ENCODE results near the gene MED8.

MED8 gene, protein sequence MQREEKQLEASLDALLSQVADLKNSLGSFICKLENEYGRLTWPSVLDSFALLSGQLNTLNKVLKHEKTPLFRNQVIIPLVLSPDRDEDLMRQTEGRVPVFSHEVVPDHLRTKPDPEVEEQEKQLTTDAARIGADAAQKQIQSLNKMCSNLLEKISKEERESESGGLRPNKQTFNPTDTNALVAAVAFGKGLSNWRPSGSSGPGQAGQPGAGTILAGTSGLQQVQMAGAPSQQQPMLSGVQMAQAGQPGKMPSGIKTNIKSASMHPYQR

GRCh38 chr1:43389326-43390313, at the start of gene MED8, which contains the start of gene SZT2:
TSS of gene MED8 (minus strand) at chr1:43389800. CDS start at chr1:43389764, 36 bp downstream.
TSS of gene SZT2 (plus strand) at chr1:43389899. CDS start at chr1:43389969, 70 bp downstream.
- in situ Hi-C loops (cut with MboI; ENCODE audit: low sequenced_read_pairs), result no loop called here

- in situ Hi-C loops (cut with MboI; ENCODE audit: low sequenced_read_pairs), result no loop called here
Observed at GRCh38 chr1:43438953-43439581, 49.5 kb upstream of the MED8 start.

DNA sequence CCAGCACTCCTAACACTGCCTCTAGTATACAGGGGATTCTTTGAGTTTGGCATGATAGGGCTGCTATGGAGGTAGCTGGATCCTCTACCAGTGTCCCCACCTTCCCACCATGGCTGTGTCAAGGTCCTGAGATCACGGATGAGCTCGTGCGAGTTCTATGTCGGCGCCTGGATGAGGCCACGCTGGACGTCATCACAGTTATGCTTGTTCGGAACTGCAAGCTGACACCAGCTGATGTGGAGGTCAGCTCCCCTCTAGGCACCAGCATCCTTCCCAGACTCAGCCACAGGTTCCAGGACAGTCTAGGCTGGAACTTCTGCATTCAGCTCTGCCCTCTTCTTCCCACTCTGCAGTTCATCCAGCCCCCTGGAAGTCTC, 49.0 kb upstream of the MED8 start:
- in situ Hi-C loops (cut with MboI; ENCODE audit: low sequenced_read_pairs), result no loop called here

- in situ Hi-C loops (cut with MboI; ENCODE audit: low sequenced_read_pairs), result no loop called here
Observed at GRCh38 chr1:43438006-43438405, 48.4 kb upstream of the MED8 start.

- in situ Hi-C loops (cut with MboI; ENCODE audit: low sequenced_read_pairs), result no loop called here
Observed at GRCh38 chr1:43437031-43437973, 47.7 kb upstream of the MED8 start.

DNA sequence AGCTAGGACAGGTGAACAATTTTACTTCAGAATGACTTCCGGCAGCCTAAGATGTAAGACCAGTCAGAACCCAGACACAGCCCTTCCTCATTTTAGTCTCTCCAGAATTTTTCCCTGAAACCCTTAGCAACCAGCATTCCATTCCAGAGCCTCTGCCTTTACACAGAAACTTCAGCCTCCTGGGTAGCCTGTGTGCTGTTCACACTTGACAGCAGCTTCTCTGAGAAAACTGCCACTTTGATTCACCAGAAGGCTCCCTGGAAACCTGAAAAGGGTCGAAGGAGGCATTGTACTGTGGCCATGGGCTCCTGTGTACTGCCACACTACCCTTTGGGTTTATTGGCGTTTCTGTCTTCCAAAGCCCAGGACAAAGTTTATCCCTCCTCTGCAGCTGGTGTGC, 46.8 kb upstream of the MED8 start:
- in situ Hi-C loops (cut with MboI; ENCODE audit: low sequenced_read_pairs), result no loop called here

GRCh38 chr1:43435146-43436145, 45.8 kb upstream of the MED8 start:
- in situ Hi-C loops (cut with MboI; ENCODE audit: low sequenced_read_pairs), result no loop called here

- in situ Hi-C loops (cut with MboI; ENCODE audit: low sequenced_read_pairs), result no loop called here
Observed at GRCh38 chr1:43434256-43434655, 44.7 kb upstream of the MED8 start.

DNA sequence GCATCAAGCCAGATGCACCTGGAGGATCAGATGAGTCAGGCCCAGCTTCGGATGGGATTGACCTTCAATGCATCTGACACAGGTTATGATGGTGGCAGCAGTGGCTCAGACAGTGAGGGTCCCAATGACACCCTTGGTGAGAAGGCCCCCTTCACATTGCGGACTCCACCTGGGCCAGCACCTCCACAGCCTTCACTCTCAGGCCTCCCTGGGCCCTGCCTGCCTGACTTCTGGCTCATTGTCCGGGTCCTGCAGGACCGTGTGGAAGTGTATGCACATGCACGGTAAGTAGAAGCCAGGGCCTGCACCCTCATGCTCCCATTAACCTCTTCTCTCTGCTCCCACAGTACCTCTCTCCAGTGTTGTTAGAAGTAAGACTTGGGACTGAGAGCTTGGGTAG, 43.3 kb upstream of the MED8 start:
- in situ Hi-C loops (cut with MboI; ENCODE audit: low sequenced_read_pairs), result no loop called here

- in situ Hi-C loops (cut with MboI; ENCODE audit: low sequenced_read_pairs), result no loop called here
Observed at GRCh38 chr1:43432171-43432860, 42.7 kb upstream of the MED8 start.

DNA sequence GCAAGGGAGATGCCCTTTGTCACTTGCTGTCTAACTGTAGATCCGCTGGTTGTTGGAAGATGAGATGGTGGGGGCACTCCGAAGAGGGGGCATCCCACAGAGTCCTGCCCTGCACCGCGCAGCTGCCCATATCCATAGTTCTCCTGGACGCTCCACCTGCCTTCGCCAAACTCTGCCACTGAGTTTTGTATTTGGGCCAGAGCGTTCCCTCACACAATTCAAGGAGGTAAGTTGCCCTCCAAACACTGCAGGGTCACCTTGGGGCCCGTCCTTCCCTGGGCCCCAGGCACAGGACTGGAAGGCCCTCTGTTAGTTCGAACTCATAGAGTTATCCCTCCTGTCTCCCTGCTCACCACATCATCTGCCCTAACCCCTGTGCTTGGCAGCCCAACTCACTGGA, 42.1 kb upstream of the MED8 start:
- in situ Hi-C loops (cut with MboI; ENCODE audit: low sequenced_read_pairs), result no loop called here

DNA sequence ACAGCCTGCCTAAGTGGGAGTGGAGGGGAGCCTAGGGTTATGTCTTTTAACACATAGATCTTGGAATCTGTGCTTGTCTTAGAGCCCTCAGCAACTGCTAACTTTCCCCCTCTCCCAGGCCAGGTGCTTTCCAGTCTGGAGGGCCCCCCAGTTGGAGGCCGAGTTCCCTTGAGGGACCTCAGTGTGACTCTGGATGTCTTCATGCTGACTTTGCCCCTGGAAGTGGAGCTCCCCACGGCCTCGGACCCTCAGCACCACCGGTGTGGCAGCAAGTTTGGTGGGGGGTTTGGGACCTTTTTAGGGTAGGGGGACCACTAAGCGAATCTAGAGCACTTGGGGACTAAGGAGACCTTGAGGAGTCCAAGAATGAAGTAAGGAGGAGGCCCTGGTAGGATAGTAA, 41.2 kb upstream of the MED8 start:
- in situ Hi-C loops (cut with MboI; ENCODE audit: low sequenced_read_pairs), result no loop called here

DNA sequence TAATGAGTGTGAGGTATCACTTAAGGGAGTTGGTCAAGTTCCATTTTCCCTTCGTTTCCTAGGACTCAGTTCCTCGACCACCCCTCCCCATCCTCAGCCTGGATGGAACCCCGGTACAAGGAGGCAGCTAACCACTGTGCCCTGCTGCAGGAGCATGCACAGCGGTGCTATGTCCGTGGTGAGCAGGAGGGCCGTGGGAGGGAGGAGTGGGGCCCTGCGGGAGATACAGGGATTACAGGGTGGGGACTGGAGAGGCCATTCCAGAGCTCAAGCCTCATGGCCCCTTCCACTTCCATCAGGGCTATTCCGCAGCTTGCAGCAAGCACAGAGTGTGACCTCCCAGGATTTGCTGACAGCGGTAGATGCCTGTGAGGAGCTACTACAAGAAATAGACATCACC, 38.3 kb upstream of the MED8 start:
- in situ Hi-C loops (cut with MboI; ENCODE audit: low sequenced_read_pairs), result no loop called here

- in situ Hi-C loops (cut with MboI; ENCODE audit: low sequenced_read_pairs), result no loop called here
Observed at GRCh38 chr1:43427524-43427923, 37.9 kb upstream of the MED8 start.

DNA sequence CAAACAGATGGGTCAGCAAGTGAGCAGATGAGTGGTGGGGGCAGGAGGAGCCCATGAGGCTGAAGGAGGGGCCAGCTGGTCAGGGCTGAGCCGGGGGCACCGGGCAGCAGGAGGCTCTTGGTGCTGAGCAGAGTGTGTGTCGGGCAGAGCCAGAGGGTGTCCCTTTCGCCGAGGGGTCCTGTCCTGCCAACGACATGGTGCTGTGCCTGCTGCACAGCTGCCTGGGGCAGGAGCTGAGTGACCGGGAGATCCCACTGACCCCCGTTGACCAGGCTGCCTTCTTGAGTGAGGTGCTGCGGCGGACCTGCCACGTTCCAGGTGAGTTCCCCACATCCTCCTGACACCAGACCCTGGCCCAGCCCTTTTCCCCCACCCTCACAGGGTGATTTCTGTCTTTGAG, 36.6 kb upstream of the MED8 start:
- in situ Hi-C loops (cut with MboI; ENCODE audit: low sequenced_read_pairs), result no loop called here

GRCh38 chr1:43425045-43425444, 35.4 kb upstream of the MED8 start:
- in situ Hi-C loops (cut with MboI; ENCODE audit: low sequenced_read_pairs), result no loop called here

- in situ Hi-C loops (cut with MboI; ENCODE audit: low sequenced_read_pairs), result no loop called here
Observed at GRCh38 chr1:43423672-43424550, 34.3 kb upstream of the MED8 start.

Measured in HL-60/S4 treated with phorbol 12-myristate 13-acetate at 8.2 ng/mL for 4 days and 3 days (cell line).